Dermis blood vessel endothelial cell (primary cell): ENCODE results near the gene CENPT. TPM values are rescaled to one million over a fixed set of nuclear protein-coding genes. Genes with fewer than 3 reads are reported as not detected.
A peak's percentile ranks its signal among the peaks of the same experiment; 100 is the strongest.
"Not testable (repeated sequence)": the region's sequence is repeated elsewhere in the genome, so short reads cannot be mapped to it uniquely, and the experiment has no call there.

Experiments
- DNase-seq: peaks from one replicate; pipeline ENCODE4 v3.0.0; 2010
- total RNA-seq: library from RNA; depleted of rRNA; stranded (reverse); fragments of >200 nt; gene quantifications from 2 replicates; pipeline ENCODE4 v1.2.3, GENCODE V29; 2014

Gene CENPT
- total RNA-seq, 1 donor from 2014 or later: 30.0 TPM

GRCh38 chr16:67874372-67874771 is 26.9 kb upstream of the CENPT start:
- no peak for DNase-seq

DNA sequence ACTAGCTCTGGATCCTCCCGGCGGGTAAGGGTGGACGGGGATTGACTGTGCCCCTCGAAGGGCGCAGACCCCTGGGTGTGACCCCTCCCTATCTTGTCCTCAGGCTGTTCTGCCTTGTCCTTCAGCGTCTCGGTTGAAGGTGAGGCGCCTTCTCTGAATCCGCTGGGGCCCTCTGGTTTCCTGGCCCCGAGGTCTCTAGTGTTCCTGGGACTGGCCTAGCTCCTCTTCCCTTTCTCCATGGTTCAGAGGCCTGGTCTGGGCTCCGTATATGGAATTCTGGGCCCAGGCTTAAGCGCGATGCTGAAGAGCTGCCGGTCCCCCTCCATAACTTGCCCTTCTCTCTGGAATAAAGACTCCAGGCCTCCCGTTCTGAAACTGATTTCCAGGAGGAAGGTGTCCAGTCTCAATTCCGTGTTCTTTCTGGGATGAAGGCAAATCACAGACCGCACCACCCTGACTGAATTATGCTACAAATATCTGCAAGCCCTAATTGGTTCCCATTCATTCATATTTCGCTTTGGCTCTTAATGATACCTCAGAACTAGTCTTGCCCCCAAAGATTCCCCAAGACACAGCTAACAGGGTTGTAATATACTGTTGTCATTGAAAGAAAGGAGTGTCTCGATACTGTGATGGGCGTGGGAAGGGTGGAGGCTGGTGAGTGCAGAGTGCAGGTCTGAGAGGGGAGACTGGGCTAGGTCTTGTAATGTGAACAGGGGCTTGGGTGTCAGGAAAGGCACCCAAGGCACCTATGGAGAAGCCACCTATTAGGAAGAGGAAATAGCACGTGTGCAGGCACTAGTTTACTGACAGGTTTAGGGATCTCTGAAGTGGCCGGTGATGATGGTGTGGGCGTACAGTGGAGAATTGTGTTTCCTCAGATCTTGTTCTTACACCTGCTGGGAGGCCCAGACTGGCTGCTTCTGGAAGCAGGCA is 26.2 kb upstream of the CENPT start:
- peak; percentile 23 for DNase-seq

DNA sequence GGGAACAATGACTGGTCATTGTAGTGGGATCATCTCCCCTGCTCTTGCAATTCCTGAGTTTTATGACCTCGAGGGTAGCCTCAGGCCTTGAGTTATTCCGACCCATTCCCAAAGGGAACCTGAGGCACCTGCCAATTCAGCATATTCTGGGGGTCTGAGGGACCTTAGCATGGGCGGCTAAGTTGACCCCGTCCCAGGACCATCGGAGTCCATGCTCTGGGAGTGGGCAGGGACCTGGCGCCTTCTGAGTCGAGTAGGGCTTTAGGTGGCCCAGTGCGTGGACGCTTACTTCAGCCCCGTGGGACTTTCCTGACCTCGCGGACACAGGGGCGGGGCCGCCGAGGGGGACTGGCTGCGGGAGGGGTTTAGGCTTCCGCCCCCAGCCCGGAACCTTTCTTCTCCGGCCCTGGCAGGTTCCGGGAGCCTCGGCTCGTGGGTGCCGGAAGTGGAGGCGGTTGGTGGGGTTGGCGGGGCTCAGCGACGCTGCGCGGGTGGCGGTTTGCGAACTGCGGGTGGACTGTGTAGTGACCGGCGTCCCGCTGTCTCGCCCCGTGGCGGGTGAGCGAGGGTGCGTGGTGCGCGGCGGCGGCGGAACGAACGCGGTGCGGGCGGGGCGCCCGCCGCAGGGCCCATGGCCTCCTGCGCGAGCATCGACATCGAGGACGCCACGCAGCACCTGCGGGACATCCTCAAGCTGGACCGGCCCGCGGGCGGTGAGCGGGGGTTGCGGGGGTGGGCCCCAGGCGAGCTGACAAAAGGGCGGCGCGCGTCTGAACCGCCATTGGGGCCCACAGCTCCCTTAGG is 25.3 kb upstream of the CENPT start, which contains the start of gene EDC4:
Gene EDC4 (plus strand): TSS at position 422 of the 804 bp plus-strand sequence. CDS start 210 bp downstream, at position 632.
- DNase-seq: peak; percentile 86

- DNase-seq: no peak
Measured at GRCh38 chr16:67872131-67872630, 24.7 kb upstream of the CENPT start.

DNA sequence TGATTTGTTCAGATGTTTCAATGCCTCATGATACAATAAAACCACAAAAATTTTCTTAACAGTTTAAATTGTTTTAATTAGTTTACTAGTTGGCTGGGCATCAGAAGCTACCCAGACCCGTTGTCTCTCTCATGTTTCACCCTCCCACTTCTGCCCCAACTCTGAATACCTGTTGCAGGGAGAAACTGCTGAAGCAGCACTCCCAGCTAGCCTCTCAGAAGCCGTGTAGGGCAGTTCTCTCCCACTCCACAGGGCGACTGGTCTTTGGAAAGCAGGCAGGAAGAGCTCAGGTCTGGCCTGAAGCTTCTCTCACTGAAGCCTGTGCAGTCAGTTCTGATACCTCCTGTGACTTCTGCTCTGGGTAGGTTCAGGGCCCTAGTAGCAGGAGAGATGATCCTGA is 23.8 kb upstream of the CENPT start:
- no peak for DNase-seq

- DNase-seq: no peak
Measured at GRCh38 chr16:67869653-67870052, 22.2 kb upstream of the CENPT start.

GRCh38 chr16:67868290-67868689 is 20.8 kb upstream of the CENPT start:
- no peak for DNase-seq

GRCh38 chr16:67865318-67865717 is 17.8 kb upstream of the CENPT start:
- peak; percentile 68 for DNase-seq

DNA sequence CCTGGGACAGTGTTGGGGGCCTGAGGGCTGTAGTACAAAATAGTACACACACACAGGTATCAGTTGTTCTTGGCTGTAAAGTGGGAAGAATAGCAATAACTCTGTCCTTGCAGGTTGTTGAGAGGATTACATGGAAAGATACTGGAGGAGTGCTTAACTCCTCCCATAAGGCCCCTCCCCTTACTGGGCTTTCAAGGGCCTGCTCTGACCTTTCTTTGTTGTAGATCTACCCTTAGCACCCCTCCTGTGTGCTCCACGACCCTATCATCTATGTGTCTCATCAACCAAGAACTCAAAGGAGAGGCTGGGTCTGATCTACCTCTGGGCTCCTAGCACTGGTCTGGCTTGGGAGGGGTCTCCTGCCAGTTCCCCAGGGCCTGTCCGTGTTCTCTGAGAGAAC is 17.1 kb upstream of the CENPT start:
- DNase-seq: no peak

GRCh38 chr16:67864044-67864443 is 16.6 kb upstream of the CENPT start:
- DNase-seq: not testable (repeated sequence)

GRCh38 chr16:67862623-67863583 is 15.4 kb upstream of the CENPT start:
- peak; percentile 68 for DNase-seq

DNA sequence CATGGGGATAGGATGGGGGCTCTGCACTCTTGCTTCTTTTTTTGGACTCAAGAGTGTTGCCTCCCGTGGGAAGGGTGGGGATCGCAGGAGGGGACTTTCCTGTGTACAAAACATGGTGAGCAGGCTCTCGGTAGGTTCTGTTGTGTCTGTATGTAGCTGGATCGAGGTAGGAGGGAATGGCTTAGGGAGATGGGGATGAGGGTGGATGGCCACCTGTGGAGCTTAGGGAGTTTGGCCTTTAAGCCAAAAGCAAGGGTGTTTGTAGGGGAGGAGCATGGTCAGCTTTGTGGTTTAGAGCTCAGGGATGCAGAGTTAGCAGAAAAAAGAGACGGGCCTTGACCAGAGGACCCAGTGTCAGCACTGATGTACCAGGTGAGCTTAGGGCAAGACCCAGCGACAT is 14.4 kb upstream of the CENPT start:
- no peak for DNase-seq

DNA sequence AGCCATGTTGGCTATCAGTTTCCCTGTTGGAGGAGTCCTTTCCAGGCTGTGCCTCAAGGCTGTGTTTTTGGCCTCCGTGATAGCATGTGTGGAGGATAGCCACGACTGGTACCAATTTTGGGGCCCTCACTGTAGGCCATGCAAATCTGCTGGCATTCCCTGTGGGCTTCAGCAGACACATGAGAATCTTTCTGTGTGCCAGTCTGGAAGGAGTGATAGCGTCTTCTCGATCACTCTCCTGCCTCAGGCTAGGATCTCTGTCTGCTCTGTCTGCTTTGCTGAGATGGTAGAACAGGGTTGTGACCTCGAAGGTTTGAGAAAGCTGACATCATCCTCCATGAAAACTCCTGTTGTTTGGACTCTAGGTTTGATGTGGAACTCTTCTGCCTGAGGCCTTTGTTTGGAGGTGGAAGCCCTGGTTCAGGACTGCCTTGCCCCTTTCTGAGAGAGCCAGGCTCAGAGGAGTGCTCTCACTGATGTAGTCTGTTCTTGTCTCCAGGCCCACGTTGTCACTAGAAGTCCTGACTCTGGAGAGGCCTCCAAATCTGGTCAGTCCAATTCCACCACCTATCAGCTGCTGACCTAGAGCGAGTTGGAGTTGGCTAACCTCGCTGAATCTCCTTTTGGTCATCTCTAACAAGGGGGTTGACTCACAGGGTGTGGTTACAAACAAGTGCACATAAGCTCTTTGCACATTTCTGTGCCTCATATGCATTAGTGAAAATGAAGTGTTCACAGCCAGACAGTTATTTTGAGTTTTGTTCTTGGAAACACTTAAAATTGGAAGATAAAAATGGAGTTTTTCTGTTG is 13.3 kb upstream of the CENPT start:
- DNase-seq: no peak

DNA sequence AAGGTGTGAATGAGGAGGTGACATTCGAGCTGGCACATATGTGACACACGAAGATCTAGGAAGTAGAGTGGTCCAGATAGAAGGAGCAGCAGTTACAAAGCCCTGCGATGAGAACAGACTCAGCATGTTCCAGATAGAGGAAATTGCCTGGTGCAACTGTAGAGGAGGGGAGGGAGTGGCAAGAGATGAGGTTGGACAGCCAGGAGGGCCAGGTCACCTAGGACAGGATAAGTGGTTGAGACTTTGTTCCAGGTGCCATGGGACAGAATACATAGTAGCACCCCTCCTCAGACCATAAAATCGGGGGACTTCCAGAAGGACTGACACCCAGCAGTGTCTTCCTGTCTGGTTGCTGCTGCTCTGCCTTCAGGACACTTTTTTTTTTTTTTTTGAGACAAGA is 11.0 kb upstream of the CENPT start:
- DNase-seq: no peak

- DNase-seq: peak; percentile 97
Measured at GRCh38 chr16:67857547-67858233, 10.2 kb upstream of the CENPT start.

DNA sequence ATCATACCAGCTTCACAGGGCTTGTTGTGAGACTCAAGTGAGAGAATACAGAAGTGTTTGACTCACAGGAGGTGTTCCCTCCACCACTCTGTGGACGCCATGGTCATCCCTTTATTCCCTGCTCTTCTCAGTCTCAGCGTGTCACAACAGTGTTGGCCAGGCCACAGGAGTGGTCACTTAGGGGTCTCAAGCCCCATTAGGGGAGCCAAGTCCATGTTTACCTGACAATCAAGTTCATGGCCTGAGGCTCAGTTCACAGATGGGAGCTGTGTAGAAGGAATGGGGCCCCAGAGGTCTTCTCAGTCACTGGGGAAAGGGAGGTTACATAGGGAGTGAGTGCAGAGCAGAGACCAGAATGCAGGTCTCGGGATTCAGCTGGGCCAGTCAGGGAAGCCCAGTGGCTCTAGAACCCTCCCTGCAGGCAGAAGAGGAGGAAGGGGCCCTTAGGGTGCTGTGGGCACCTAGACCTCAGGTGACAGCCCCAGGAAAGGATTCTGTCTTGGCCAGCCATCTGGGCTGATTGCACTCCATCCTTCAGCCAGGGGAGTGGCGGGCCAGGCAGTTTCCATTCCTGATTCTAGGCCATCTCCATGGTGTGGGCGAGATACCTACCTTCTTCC is 9.5 kb upstream of the CENPT start:
- DNase-seq: no peak

DNA sequence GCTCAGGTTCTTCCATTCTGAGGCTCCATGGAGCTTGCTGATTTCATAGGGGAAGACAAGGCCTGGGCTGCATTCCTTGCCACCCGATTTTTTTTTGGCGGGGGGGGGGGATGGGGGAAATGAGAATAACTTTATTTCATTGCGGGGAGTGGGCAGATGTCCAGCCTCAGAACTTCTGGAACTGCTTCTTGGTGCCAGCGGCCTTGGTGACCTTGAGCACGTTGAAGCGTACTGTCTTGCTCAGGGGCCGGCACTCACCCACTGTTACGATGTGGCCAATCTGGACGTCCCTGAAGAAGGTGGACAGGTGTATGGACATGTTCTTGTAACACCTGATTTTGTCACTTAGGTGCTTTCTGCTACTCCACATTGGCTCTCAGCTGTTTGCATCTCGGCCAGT is 8.3 kb upstream of the CENPT start:
- no peak for DNase-seq

DNA sequence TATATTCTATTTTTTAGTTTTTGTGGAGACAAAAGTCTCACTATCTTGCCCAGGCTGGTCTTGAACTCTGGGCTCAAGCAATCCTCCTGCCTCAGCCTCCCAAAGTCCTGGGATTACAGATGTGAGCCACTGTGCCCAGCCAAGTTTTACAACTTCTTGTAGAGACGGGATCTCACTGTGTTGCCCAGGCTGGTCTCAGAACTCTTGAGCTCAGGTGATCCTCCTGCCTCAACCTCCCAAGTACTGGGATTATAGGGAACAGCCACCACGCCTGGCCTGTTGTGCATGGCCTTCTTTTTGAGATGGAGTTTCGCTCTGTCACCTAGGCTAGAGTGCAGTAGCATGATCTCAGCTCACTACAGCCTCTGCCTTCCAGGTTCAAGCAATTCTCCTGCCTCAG is 6.2 kb upstream of the CENPT start:
- DNase-seq: no peak

DNA sequence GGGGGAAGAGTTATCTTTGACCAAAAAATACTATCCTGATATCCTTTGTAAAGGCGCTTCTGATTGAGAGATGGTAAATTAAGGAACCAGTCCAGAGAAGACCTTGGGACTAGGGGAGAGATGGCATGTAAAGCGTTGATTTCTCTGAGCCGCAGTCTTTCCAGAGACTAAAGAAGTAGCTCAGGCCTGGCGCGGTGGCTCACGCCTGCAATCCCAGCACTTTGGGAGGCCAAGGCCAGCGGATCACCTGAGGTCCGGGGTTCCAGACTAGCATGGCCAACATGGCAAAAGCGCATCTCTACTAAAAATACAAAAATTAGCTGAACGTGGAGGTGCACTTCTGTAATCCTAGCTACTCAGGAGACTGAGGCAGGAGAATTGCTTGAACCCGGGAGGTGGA is 625 bp upstream of the CENPT start:
- DNase-seq: no peak
